ENCODE results near the gene TMEM53. TPM values are rescaled to one million over a fixed set of nuclear protein-coding genes. Genes with fewer than 3 reads are reported as not detected.
A peak's percentile ranks its signal among the peaks of the same experiment; 100 is the strongest.

TMEM53 gene
- total RNA-seq, 4 donors from 2014 or later: 7.6 to 14.0 (median 10.3) TPM

DNA sequence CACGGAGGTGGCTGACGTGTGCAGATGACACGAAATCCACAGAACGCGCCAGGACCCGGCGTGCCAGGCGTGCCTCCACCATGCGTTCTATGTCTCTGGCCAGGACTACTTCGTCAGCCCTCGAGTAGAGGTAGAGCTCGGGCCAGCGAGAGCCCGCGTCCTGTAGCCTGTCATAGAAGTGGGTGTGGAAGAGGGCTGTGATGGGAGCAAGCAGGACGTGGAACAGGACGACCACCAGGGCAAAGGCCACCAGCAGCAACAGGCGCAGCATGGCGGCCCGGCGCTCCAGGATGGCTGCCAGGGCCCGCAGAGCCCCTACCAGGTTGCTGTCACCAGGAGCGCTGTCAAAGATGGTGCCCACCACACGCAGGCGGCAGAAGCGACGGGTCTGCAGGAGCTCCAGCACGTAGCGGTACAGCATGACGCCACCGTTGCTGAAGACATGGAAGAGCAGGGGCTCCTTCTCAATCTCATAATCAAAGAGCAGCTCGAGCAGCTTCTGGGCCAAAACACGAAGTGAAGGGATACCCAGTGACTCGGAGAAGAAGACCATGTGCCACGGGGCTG lies 19.6 kb downstream of the TMEM53 start:
- TF ChIP-seq, protein P1, sequence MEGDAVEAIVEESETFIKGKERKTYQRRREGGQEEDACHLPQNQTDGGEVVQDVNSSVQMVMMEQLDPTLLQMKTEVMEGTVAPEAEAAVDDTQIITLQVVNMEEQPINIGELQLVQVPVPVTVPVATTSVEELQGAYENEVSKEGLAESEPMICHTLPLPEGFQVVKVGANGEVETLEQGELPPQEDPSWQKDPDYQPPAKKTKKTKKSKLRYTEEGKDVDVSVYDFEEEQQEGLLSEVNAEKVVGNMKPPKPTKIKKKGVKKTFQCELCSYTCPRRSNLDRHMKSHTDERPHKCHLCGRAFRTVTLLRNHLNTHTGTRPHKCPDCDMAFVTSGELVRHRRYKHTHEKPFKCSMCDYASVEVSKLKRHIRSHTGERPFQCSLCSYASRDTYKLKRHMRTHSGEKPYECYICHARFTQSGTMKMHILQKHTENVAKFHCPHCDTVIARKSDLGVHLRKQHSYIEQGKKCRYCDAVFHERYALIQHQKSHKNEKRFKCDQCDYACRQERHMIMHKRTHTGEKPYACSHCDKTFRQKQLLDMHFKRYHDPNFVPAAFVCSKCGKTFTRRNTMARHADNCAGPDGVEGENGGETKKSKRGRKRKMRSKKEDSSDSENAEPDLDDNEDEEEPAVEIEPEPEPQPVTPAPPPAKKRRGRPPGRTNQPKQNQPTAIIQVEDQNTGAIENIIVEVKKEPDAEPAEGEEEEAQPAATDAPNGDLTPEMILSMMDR (IDR thresholded peaks at IDR 0.05): no peak
- DNase-seq (ENCODE audit: low spot score): no peak
- no peak for ATAC-seq (ENCODE audit: low FRiP score)

DNA sequence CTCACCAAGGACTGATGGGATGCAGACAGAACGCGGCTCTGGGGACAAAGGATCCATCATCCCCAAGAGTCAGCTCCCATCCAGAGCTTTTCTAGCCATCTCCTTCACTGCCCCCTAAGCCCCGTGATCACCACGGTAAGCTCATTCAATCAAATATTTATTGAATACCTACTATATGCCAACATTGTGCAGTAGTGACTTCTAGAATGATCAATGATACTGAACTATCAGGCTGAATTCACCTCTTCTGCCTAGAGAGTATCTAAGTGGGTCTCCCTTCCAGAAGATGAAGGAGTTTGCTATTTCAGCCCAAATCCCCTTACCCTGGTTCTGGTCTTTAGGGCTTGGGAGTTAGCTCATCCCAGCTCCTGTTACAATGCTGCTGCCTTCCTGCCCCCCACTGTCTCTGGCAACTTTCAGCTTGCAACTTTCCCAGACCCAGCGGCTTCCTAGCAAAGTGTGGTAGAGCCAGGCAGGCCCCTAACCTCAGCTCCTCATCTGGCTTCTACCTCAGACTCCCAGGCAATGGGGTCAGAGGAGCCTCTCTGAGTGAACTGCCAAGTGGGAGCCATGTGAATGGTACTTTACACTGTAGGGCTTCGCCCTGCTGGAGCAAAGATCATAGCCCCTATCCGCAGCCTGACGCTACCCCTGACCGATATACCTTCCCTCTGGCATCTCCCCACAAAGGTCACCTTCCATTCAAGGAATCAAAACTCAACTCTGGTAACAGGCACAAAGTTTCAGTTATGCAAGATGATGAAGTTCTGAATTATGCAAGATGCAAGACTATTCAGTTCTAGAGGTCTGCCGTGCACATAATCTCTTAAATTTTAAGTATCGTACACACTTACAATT lies 20.9 kb downstream of the TMEM53 start:
- ATAC-seq (ENCODE audit: low FRiP score) (no peak), DNase-seq (ENCODE audit: low spot score) (no peak)
- TF ChIP-seq, protein P1 (IDR thresholded peaks at IDR 0.05): no peak

DNA sequence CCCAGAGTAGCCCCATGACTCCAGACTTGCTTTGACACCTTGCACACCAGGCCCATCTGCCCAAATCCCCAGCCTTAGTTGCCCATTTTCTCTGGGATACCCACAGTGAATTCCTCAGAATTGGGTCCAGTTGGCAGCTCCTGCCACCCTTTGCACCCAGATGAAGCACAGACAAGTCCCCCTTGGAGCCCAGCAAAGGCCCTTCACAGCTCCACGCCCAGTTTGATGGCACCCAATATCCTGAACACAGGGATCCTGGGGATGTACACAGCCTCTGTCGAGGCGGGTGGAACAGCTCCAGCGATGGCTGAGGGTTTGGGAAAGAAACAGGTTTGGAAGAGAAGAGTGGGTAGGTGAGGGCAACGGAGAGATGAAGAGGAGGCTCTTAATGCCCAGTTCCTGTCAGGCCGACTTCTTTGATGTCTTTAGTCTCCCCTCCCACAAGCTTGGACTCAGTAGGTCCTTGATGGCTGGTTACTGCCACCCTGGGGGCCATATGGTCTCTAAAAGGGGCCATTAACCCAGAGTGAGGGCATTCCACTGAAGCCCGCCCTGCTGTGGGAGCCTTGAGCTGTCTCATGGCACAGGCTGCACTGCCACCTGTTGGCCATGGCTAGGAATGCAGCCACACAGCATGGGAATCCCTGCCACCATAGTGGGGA lies 21.7 kb downstream of the TMEM53 start:
- TF ChIP-seq, protein P1 (IDR thresholded peaks at IDR 0.05): peak in 2 of 3 donors; percentile 65 to 73
- peak; percentile 67 for ATAC-seq (ENCODE audit: low FRiP score)
- peak; percentile 81 for DNase-seq (ENCODE audit: low spot score)

DNA sequence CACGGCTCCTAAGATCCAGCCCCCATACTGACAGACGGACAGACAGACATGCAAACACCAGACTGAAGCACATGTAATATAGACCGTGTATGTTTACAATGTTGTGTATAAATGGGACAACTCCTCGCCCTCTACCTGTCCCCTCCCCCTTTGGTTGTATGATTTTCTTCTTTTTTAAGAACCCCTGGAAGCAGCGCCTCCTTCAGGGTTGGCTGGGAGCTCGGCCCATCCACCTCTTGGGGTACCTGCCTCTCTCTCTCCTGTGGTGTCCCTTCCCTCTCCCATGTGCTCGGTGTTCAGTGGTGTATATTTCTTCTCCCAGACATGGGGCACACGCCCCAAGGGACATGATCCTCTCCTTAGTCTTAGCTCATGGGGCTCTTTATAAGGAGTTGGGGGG lies 23.2 kb downstream of the TMEM53 start:
- ATAC-seq (ENCODE audit: low FRiP score) (no peak), DNase-seq (ENCODE audit: low spot score) (no peak)
- TF ChIP-seq, protein P1 (IDR thresholded peaks at IDR 0.05): no peak

DNA sequence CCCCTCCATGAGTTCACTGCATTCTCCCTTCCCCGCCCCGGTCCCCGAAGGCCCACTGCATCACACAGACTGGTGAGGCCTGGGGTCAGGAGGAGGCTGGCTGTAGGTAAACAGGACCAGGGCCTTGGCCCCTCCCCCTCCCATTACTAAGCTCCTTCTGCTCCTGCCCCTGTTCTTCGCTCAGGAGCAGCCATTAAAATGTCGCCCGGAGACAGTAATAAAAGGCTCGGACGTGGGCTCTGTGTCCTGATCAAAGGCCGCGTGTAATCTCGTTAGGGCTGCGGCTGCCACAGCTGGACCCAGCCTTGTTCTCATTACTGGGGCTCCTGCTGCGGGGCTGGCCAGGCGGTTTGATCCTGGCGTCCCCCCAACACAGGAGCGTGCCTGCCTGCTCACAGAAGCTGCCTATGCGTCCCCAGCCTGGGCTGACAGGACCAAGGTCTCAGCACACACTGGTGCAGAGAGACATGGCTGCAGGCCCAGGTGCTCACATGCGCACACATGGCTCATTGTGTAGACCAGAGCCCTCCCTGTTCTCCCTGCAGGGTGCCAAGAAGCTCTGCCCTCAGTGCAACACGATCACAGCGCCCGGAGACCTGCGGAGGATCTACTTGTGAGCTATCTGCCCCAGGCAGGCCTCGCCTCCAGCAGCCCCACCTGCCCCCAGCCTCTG lies 24.0 kb downstream of the TMEM53 start:
- TF ChIP-seq, protein P1 (IDR thresholded peaks at IDR 0.05): no peak
- DNase-seq (ENCODE audit: low spot score) (no peak), ATAC-seq (ENCODE audit: low FRiP score) (no peak)

DNA sequence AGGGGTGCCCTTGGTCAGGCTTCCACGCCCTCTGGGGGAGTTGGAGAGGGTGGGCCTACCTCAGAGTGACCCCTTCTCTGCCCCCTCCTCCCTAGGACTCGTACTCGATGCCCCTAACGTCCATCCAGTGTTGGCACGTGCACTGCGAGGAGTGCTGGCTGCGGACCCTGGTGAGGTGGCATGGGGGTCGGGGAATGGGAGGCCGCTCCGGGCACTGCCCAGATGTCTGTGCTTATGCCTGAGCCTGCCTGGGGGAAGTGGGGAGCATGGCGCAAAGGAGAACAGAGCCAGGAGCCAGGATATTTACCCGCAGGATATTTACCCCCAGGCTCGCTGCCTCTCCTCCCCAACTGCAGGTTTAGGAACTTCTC lies 24.5 kb downstream of the TMEM53 start:
- ATAC-seq (ENCODE audit: low FRiP score) (no peak), DNase-seq (ENCODE audit: low spot score) (no peak)
- TF ChIP-seq, protein P1 (IDR thresholded peaks at IDR 0.05): no peak
